ENCODE data around the gene SLIT3.

Gene SLIT3

GRCh38 chr5:168808051-168808616, 492.8 kb downstream of the SLIT3 start:
- no peak overlapping the region for H2AFZ ChIP-seq (ENCODE audit: low read depth, low read length)
- H3K9ac ChIP-seq (ENCODE audit: low read depth, low read length), result no peak overlapping the region
- H3K27me3 ChIP-seq (ENCODE audit: insufficient read depth, low read length, poor library complexity), result no peaks in the 10 kb centered on the region
- H3K4me1 ChIP-seq (ENCODE audit: insufficient read depth, low read length), result no peaks in the 10 kb centered on the region
- no peak for DNase-seq
- no peaks in the 10 kb centered on the region for H4K20me1 ChIP-seq (ENCODE audit: insufficient read depth, low read length)
- H3K4me3 ChIP-seq (ENCODE audit: low read depth in 1 of 2, low read length in 2 of 2), result no peak overlapping the region
- TF ChIP-seq CTCF (IDR thresholded peaks at IDR 0.05; ENCODE audit: borderline replicate concordance, extremely low read depth, low read length, poor library complexity, severe bottlenecking), result no peak
- no peak for TF ChIP-seq EZH2 (IDR thresholded peaks at IDR 0.05; ENCODE audit: borderline replicate concordance, low read depth, low read length, severe bottlenecking)
- no peaks in the 10 kb centered on the region for H3K9me3 ChIP-seq (ENCODE audit: insufficient read depth, low read length, severe bottlenecking)
- H3K27ac ChIP-seq (ENCODE audit: low read length), result no peak overlapping the region
- no peak overlapping the region for H3K4me2 ChIP-seq (ENCODE audit: insufficient read depth, low read length)
- H3K36me3 ChIP-seq (ENCODE audit: insufficient read depth, low read length), result no peaks in the 10 kb centered on the region
- no peak for ATAC-seq (ENCODE audit: insufficient read depth, low read depth)
- H3K79me2 ChIP-seq (ENCODE audit: insufficient read depth, low read length), result no peaks in the 10 kb centered on the region

GRCh38 chr5:168807287-168807686, 493.7 kb downstream of the SLIT3 start:
- Histone ChIP-seq H3K4me3 (ENCODE audit: low read depth in 1 of 2, low read length in 2 of 2) (no peak overlapping the region), H3K27me3 (ENCODE audit: insufficient read depth, low read length, poor library complexity) (no peaks in the 10 kb centered on the region), H3K9me3 (ENCODE audit: insufficient read depth, low read length, severe bottlenecking) (no peaks in the 10 kb centered on the region), H3K27ac (ENCODE audit: low read length) (no peak overlapping the region), H2AFZ (ENCODE audit: low read depth, low read length) (no peak overlapping the region), H3K4me2 (ENCODE audit: insufficient read depth, low read length) (no peak overlapping the region), H3K36me3 (ENCODE audit: insufficient read depth, low read length) (no peaks in the 10 kb centered on the region), H3K79me2 (ENCODE audit: insufficient read depth, low read length) (no peaks in the 10 kb centered on the region), H4K20me1 (ENCODE audit: insufficient read depth, low read length) (no peaks in the 10 kb centered on the region), H3K4me1 (ENCODE audit: insufficient read depth, low read length) (no peaks in the 10 kb centered on the region), H3K9ac (ENCODE audit: low read depth, low read length) (no peak overlapping the region)
- DNase-seq (no peak), ATAC-seq (ENCODE audit: insufficient read depth, low read depth) (no peak)
- TF ChIP-seq CTCF (IDR thresholded peaks at IDR 0.05; ENCODE audit: borderline replicate concordance, extremely low read depth, low read length, poor library complexity, severe bottlenecking), result no peak
- TF ChIP-seq EZH2 (IDR thresholded peaks at IDR 0.05; ENCODE audit: borderline replicate concordance, low read depth, low read length, severe bottlenecking), result no peak

GRCh38 chr5:168803541-168803940, 497.4 kb downstream of the SLIT3 start:
- Histone ChIP-seq H3K4me1 (ENCODE audit: insufficient read depth, low read length) (no peaks in the 10 kb centered on the region), H2AFZ (ENCODE audit: low read depth, low read length) (no peak overlapping the region), H3K27me3 (ENCODE audit: insufficient read depth, low read length, poor library complexity) (no peaks in the 10 kb centered on the region), H3K4me3 (ENCODE audit: low read depth in 1 of 2, low read length in 2 of 2) (no peak overlapping the region), H3K27ac (ENCODE audit: low read length) (no peak overlapping the region), H3K36me3 (ENCODE audit: insufficient read depth, low read length) (no peaks in the 10 kb centered on the region), H3K79me2 (ENCODE audit: insufficient read depth, low read length) (no peaks in the 10 kb centered on the region), H3K9ac (ENCODE audit: low read depth, low read length) (no peak overlapping the region), H3K4me2 (ENCODE audit: insufficient read depth, low read length) (no peak overlapping the region), H3K9me3 (ENCODE audit: insufficient read depth, low read length, severe bottlenecking) (no peaks in the 10 kb centered on the region), H4K20me1 (ENCODE audit: insufficient read depth, low read length) (no peaks in the 10 kb centered on the region)
- TF ChIP-seq CTCF (IDR thresholded peaks at IDR 0.05; ENCODE audit: borderline replicate concordance, extremely low read depth, low read length, poor library complexity, severe bottlenecking) (no peak), EZH2 (IDR thresholded peaks at IDR 0.05; ENCODE audit: borderline replicate concordance, low read depth, low read length, severe bottlenecking) (no peak)
- no peak for DNase-seq
- no peak for ATAC-seq (ENCODE audit: insufficient read depth, low read depth)

GRCh38 chr5:168802337-168802736, 498.6 kb downstream of the SLIT3 start:
- H2AFZ ChIP-seq (ENCODE audit: low read depth, low read length), result no peak overlapping the region
- H3K36me3 ChIP-seq (ENCODE audit: insufficient read depth, low read length), result no peaks in the 10 kb centered on the region
- H3K9ac ChIP-seq (ENCODE audit: low read depth, low read length), result no peak overlapping the region
- no peak overlapping the region for H3K4me3 ChIP-seq (ENCODE audit: low read depth in 1 of 2, low read length in 2 of 2)
- peaks cover 7% of the 10 kb centered on the region; the same call in 1 of the 2 replicates for H3K4me1 ChIP-seq (ENCODE audit: insufficient read depth, low read length)
- no peak overlapping the region for H3K27ac ChIP-seq (ENCODE audit: low read length)
- no peak overlapping the region for H3K4me2 ChIP-seq (ENCODE audit: insufficient read depth, low read length)
- TF ChIP-seq CTCF (IDR thresholded peaks at IDR 0.05; ENCODE audit: borderline replicate concordance, extremely low read depth, low read length, poor library complexity, severe bottlenecking), result no peak
- no peak for TF ChIP-seq EZH2 (IDR thresholded peaks at IDR 0.05; ENCODE audit: borderline replicate concordance, low read depth, low read length, severe bottlenecking)
- H3K79me2 ChIP-seq (ENCODE audit: insufficient read depth, low read length), result no peaks in the 10 kb centered on the region
- H4K20me1 ChIP-seq (ENCODE audit: insufficient read depth, low read length), result no peaks in the 10 kb centered on the region
- DNase-seq (no peak), ATAC-seq (ENCODE audit: insufficient read depth, low read depth) (no peak)
- no peaks in the 10 kb centered on the region for H3K27me3 ChIP-seq (ENCODE audit: insufficient read depth, low read length, poor library complexity)
- H3K9me3 ChIP-seq (ENCODE audit: insufficient read depth, low read length, severe bottlenecking), result no peaks in the 10 kb centered on the region

All from DND-41 (cell line).